ENCODE results near the gene FBXO46. TPM values are rescaled to one million over a fixed set of nuclear protein-coding genes. Genes with fewer than 3 reads are reported as not detected.

FBXO46 gene
- total and polyA plus RNA-seq, 2 of the 13 experiments (the other 11 are each of a cell fraction or from before 2014, with no cell fraction given): 6.2 to 6.4 TPM

DNA sequence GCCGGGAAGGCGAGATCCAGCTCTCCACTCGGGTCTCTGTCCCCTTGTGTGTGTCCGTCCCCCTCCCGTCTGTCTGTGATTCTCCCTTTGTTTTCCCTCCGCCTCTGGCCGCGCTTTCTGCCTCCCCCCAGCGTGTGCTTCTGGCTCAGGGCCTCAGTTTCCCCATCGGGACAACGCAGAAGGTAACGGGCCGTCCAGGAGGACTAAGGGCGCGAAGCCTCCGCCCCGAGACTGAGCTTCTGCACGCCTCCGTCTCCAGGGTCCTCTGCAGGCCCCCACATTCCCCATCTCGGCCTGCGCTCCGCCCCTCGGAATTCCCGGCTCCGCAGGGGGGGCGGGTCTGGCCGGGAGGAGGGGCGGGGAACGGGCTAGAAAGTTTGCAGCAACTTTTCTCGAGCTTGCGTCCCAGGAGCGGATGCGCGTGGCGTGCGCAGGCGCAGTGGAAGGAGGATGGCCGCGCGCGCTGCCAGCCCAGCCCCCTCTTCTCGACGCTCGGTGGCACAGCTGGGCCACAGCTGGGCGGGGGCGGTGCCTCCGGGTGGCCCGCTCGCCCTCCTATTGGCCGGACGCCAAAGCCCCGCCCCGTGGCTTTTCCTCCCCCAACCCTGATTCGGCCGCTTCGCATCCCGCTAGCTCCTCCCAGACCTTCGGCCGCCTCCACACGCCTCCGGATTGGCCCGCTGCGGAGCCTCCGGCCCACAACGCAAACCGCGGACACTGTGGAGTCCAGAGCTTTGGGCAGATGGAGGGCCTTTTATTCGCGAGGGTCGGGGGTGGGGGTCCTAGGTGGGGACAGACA lies 38.5 kb upstream of the FBXO46 start, which contains the start of gene SIX5 (continued):
- TF ChIP-seq AHR (CRISPR knock-in tag; IDR thresholded peaks at IDR 0.05) (peak; percentile 24; the same call in 1 of the 2 replicates), TOE1 (CRISPR knock-in tag; IDR thresholded peaks at IDR 0.05) (peak; percentile 62; the same call in 1 of the 2 replicates), CEBPB (IDR thresholded peaks at IDR 0.05; ENCODE audit: borderline replicate concordance, low read depth, low read length) (peak; percentile 75), HDAC6 (IDR thresholded peaks at IDR 0.05; ENCODE audit: low read depth, low read length) (no peak), ATRX (CRISPR knock-in tag; IDR thresholded peaks at IDR 0.05; ENCODE audit: borderline replicate concordance) (no peak), ZNF230 (CRISPR knock-in tag; IDR thresholded peaks at IDR 0.05) (no peak), MYC (CRISPR knock-in tag; IDR thresholded peaks at IDR 0.05; ENCODE audit: borderline replicate concordance) (peak; percentile 69), SRSF4 (IDR thresholded peaks at IDR 0.05; ENCODE audit: low read depth, low read length, poor library complexity, severe bottlenecking) (no peak), ZNF180 (CRISPR knock-in tag; IDR thresholded peaks at IDR 0.05; ENCODE audit: borderline replicate concordance, low read depth) (no peak), ELF4 (CRISPR knock-in tag; IDR thresholded peaks at IDR 0.05; ENCODE audit: borderline replicate concordance) (peak; percentile 77; the same call in 1 of the 2 replicates), MAFK (conservative IDR thresholded peaks at IDR 0.05 in 1 of 2, IDR thresholded peaks at IDR 0.05 in 1 of 2; ENCODE audit: low read length in 2 of 2) (no peak), KLF6 (CRISPR knock-in tag; IDR thresholded peaks at IDR 0.05) (0 out of 2 replicates have a peak, but pooled peaks have one; percentile 62), ZFP1 (CRISPR knock-in tag; IDR thresholded peaks at IDR 0.05) (no peak), KDM5B (CRISPR knock-in tag; IDR thresholded peaks at IDR 0.05; ENCODE audit: borderline replicate concordance) (no peak), SMAD3 (CRISPR knock-in tag; IDR thresholded peaks at IDR 0.05) (0 out of 2 replicates have a peak, but pooled peaks have one; percentile 42), MTA1 (CRISPR knock-in tag; IDR thresholded peaks at IDR 0.05; ENCODE audit: borderline replicate concordance) (no peak; the same call in 1 of the 2 replicates), GTF3A (CRISPR knock-in tag; conservative IDR thresholded peaks at IDR 0.05) (no peak), SATB2 (CRISPR knock-in tag; IDR thresholded peaks at IDR 0.05) (no peak; the same call in 1 of the 2 replicates), YY1 (IDR thresholded peaks at IDR 0.05; ENCODE audit: insufficient read depth, insufficient replicate concordance, low read depth, low read length) (peak; percentile 53), ZNF276 (CRISPR knock-in tag; IDR thresholded peaks at IDR 0.05; ENCODE audit: low read depth) (no peak), ESRRA (CRISPR knock-in tag; IDR thresholded peaks at IDR 0.05; ENCODE audit: low read depth) (no peak; the same call in 1 of the 2 replicates), TOPORS (CRISPR knock-in tag; IDR thresholded peaks at IDR 0.05) (no peak), FOXJ3 (CRISPR knock-in tag; IDR thresholded peaks at IDR 0.05; ENCODE audit: borderline replicate concordance) (peak; percentile 40; the same call in 1 of the 2 replicates), ETV5 (CRISPR knock-in tag; IDR thresholded peaks at IDR 0.05; ENCODE audit: borderline replicate concordance) (peak; percentile 35; the same call in 1 of the 2 replicates), FOXM1 (CRISPR knock-in tag; IDR thresholded peaks at IDR 0.05) (no peak), HOXD1 (CRISPR knock-in tag; IDR thresholded peaks at IDR 0.05) (peak; percentile 54; the same call in 1 of the 2 replicates), ZNF547 (CRISPR knock-in tag; IDR thresholded peaks at IDR 0.05) (no peak), NR2C2 (CRISPR knock-in tag; IDR thresholded peaks at IDR 0.05; ENCODE audit: borderline replicate concordance) (0 out of 2 replicates have a peak, but pooled peaks have one; percentile 9), FOSL2 (CRISPR knock-in tag; IDR thresholded peaks at IDR 0.05) (no peak), ZNF510 (CRISPR knock-in tag; IDR thresholded peaks at IDR 0.05; ENCODE audit: low read depth) (no peak), AGO1 (IDR thresholded peaks at IDR 0.05; ENCODE audit: low read depth, low read length, poor library complexity, severe bottlenecking) (peak; percentile 10)
